GM19239 (cell line): ENCODE measurements around the gene HECTD4.

Experiments used
- DNase-seq: peaks from one replicate; pipeline ENCODE4 v3.0.0; 2011; ENCODE audit warnings: low spot score; ENCODE audit not compliant: insufficient read length
- FAIRE-seq: peaks from 2 replicates; lab custom pipeline; 2011; peaks lifted over from hg19 to GRCh38; lab: Jason Lieb, UNC

HECTD4 gene

DNA sequence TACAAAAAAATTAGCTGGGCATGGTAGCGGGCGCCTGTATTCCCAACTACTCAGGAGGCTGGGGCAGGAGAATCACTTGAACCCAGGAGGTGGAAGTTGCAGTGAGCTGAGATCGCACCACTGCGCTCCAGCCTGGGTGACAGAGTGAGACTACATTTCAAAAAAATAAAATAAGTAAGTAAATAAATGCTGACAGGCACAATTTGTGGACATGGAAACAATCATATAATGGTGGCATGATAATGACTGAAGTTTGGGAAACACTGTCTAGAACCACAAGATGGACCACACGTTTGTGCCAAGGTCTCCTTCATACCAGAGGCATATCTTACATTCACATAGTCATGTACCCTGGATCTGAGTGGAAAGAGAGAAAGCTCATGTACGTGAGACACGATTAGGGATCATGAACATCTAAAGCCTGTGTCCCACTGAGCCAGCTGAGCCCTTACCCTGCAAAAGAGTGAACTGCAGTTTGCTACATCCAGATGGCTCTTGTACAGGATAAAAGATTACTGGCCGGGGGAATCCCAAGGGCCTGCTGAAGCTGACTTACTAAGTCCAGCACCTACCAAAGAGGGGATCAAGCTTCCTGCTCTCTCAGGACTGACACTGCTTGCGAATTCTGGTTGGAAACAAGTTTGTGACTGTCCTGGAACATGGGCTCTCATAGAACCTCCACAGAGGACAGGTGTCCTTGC is 194.0 kb downstream of the HECTD4 start:
- DNase-seq (no peak), FAIRE-seq (no peak)

DNA sequence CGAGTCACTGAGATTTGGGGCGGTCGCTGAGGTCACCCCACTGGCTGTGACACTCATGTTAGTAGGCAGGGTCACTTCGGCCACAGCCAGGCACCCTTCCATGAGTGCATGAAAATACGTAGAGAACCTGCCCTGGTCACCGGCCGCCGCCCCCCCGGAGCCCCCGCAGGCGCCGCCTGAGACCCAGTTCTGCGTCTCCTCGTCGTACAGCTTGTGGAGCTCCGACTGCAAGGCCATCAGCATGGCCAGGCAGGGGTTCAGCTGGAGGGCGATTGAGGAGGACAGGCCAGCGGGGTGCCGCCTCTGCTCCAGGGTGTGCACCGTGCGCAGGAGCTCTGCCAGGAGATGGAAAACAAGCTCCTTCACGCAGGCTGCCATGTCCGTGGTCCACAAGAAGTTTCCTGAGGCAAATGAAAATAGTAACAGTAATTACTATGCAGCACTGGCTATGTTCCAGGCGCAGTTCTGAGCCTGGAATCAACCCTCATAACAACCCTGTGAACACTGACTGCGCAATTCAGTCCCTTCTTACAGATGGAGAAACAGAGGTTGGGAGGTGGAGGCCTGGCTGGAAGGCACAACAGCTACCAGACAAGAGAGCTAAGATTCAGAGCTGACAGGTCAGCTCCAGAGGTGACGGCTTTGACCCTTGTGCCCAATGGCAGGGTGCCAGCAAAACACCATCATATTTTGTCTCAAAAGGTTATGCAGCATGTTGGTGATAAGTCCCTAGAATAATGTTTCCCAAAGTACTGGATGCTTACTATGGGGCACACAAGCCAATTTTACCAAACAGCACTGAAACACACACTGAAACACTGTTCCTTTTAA is 196.9 kb downstream of the HECTD4 start:
- no peak for FAIRE-seq
- DNase-seq, result no peak

DNA sequence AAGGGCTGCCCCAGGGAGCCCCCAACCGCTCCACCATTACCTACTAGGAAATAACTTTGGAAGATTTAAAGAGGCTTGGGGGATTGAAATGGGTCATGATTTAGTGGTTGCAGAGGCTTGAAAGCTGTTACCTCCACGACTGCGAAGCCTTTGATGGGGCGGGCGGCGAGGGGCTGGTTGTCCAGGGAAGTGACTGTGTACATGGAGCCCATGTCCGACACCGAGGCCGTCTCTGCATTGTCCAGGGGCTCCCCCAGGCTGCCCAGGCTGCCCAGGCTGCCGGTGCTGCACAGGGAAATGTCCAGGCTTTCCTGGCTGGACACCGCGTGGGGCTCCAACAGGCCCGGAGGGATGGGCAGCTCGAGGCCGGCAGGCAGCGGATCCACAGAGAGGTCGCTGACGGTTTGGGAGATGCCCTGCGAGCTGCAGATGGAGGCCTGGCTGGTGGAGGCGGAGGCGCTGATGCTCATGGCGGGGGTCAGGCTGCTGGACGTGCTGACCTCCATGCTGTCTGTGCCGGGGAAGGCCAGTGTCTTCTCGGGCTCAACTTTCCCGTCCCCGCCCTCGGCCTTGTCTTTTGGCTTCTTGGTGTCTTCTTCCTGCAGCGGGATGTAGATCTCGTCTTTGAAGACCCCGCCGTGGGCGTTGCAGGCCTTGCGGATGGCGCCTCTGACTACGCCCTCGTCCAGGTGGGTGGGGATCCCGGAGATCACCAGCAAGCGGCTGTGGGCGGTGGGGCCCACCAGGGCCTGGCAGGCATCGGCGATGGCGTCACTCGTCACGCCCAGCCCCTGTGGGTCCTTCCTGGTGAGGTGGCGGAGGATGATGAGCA is 198.0 kb downstream of the HECTD4 start:
- DNase-seq (no peak), FAIRE-seq (no peak)

DNA sequence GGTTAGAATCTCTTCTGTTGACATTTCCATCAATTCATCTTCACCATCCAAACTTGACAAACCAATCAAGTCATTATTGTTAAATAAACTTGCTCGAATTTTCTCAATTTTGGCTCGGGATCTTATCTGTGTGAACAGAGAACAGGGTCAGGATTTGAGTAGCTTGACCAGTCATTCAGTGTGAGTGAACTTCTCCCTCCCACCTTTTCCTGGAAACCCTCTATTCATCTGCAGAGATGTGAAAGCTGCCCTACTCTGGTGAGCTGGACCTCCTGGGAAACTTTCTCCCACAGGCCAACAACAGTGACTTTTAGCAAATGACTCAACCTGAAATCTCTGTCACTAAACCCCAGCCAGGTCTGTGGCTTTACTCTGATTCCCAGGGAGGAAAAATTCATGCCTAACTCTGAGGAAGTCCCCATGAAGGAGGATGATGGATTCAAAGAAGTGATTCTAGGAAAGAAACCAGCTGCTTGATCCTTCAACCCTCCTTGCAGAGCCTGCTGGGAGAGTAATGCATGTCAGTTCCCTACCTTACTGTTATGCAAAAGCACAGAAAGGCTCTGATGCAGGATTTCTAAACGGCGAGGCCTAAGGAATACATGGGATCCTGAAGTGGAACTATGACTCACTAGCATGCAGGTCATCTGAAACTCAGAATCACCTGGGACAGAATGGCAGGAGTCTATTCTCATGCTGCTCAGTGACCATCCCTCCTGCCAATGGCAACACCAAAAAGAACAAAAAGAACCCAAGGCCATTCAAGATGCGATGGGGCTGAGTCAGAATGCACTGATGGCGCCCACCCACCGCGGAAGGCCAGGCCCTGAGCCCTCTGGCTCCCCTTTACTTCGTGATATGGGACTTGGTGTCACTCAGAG is 198.8 kb downstream of the HECTD4 start:
- FAIRE-seq, result peak; percentile 44
- DNase-seq, result peak; percentile 43

DNA sequence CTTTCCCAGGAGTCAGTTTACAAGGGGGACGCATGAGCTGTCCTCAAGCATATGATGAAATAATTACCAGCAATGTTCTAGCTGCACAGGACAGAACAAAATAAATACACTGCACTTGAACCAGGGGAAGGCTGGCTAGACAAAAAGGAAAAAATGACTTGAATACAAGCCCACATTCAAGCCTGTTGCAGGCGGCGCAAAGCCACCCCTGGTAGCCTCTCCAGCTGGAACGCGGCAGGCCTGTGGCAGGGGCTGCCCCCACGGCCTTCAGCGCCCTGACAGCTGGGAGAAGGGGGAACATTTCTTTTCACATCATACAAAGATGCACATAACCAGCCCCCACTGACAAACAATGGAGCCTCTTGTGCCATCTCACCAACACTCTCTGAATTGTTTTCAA is 199.7 kb downstream of the HECTD4 start:
- DNase-seq (no peak), FAIRE-seq (no peak)

DNA sequence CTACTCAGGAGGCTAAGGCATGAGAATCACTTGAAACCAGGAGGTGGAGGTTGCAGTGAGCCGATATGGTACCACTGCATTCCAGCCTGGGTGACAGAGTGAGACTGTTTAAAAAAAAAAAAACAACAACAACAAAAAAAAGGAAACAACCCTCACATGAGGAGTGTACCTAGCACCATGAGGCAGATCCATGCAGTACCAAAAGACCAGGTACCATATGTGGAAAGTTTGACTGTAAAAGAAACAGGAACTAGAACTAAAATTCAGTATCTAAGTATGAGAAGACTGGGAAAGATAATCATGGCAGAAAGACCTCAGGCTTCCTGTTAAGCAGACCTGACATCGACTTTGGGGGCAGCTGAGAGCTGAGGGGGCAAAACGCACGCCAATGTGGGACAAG is 201.8 kb downstream of the HECTD4 start:
- no peak for FAIRE-seq
- no peak for DNase-seq

DNA sequence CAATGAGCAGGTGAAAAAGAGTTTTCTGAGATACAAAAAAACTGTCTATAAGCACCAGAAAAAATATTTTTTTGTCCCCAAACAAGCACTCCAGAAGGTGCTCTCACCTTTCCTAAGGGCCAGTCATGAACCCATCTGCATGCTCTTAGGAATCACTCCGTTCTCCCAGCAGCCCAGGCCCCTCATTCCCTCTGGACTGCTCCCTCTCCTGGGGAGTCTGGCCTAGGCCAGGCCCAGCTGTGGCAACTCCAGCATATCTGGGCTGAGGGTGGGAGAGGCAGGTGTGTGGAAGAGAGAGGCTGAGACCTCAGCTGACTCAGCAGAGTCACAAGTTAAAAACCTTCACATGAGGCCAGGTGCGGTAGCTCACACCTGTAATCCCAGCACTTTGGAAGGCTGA is 202.3 kb downstream of the HECTD4 start:
- FAIRE-seq (no peak), DNase-seq (no peak)

DNA sequence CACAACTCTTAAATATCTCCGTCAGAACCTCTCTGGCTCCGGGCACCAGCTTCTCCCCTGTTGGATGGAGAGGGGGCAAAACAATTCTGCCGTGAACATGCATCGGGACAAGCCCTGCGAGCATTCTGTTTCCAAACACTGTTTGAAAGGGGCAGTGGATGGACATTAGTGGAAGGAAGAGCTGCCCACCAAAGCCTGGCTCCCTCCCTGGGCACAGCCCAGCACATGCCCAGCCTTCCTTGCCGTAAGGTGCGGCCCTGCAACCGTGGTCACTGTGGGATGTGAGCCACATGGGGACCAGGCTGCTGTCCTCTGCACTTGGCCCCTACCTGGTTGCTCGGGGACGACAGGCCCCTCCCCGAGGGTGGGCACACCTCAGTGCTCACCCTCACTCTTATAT is 202.9 kb downstream of the HECTD4 start:
- DNase-seq, result no peak
- FAIRE-seq, result no peak

DNA sequence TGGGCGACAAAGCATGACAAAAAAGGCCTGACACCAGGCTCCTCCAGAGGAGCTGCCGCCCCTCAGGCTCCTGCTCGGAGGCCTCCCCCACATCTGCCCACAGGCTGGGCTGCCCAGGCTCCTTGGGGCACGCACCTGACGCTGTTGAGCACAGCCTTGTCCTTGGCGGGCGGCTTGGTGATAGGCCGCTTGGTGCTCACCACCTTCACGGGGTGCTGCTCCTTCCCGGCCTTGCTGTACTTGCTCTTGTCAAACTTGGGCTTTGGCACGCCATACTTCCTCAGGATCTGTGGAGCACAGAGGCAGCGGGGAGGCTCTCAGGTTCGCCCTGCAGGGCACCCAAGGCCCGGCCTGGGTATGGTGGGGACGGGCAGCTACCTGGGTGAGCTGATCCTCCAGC is 203.4 kb downstream of the HECTD4 start:
- DNase-seq, result no peak
- no peak for FAIRE-seq

DNA sequence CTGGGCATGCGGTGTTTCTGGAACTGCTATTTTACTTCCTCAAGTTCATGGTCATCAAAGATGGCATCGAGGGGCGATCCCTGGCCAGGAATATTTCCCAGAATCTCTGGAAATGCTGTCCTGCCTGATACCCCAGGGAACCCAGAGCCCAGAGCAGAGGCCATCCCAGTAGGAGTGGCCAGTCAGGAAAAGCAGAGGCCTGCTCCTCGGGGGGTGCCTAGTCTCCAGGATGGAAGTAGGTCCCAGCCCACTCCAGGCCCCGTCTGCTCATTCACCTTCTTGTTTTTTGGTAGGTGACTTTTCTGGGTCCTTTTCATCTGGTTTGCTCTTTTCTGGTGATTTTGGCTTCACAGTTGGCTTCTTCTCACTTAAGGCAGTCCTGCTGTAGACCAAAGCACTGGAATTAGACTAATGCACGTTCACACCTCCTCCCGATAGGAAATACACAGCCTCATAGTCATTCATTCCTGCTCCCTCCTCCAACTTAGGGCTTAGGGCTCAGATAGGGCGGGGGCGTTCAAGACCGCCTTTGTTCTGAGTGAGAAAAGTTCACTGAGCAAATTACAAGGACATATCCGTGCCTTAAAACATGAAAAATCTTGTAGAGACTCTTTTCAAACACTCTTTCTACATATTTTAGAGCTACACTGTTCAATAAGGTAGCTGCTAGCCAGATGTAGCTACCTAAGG is 205.8 kb downstream of the HECTD4 start:
- DNase-seq (no peak), FAIRE-seq (no peak)

DNA sequence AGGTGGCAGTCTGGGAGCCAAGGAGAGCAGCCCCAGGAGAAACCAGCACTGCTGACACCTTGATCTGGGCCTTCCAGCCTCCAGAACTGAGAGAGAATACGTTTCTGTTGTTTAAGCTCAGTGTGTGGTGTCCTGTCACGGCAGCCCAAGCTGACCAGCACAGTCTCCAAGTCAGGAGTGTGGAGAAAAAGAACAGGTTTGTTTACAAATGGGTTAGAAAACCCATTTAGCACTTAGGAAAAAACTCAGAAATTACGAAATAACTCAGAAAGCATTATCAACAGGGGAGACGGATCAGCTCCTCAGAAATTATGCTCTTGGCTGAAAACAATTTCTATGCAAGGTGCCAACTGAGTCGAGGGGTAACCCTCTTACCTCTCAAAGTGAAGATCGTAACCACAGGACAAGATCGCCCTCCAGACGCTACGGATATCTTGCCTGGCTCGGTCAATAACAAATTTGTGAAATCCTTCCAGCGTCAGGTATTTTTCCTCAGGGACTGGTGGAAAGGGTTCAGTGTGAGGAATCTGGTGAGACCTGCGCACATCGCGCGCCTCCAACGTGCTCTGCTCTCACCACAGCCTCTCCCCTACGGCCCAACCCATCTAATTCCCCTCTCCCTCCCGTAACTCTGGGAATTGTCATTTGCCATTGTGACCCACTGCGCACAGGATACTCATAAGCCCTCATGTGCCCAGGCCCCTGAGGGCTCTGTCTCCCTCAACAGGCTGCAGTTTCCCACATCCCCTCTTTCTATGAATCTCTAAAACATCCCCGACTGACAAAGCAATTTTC is 206.7 kb downstream of the HECTD4 start:
- no peak for FAIRE-seq

DNA sequence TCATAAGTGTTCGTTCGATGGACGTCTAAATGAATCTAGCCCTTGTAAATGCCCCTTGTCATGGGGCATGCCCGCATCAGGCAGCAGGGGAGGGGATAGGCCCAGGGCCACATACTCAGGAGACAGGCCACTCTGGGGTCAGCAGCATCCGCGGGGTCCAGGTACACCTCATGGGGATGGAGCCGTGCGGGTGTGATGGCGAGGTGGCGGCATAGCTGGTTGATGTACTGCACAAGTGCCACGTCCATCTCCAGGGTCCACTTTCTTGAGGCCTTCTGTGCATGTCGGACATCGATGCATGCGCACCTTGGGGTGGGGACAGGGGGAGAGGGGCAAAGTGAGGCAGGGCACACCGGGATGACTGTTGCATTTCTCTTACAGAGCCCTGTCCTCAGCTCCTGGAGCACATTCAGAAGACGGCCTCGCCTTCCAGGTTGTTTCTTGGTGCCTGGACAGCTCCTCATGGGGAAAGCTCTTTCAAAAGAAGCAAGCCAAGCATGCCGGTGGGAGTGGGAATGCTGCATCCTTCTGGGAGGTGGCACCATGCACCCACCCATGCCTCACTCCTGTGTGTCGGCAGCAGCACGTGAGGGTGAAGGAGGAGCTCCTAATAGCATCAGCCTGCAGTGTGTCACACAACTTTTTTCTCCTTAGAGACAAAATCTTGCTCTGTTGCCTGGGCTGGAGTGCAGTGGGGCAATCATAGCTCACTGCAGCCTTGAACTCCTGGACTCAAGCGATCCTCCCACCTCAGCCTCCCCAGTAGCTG is 209.5 kb downstream of the HECTD4 start:
- DNase-seq (no peak), FAIRE-seq (no peak)

More for the DNA sequence above, 206.7 kb downstream of the HECTD4 start:
- DNase-seq, result no peak

DNA sequence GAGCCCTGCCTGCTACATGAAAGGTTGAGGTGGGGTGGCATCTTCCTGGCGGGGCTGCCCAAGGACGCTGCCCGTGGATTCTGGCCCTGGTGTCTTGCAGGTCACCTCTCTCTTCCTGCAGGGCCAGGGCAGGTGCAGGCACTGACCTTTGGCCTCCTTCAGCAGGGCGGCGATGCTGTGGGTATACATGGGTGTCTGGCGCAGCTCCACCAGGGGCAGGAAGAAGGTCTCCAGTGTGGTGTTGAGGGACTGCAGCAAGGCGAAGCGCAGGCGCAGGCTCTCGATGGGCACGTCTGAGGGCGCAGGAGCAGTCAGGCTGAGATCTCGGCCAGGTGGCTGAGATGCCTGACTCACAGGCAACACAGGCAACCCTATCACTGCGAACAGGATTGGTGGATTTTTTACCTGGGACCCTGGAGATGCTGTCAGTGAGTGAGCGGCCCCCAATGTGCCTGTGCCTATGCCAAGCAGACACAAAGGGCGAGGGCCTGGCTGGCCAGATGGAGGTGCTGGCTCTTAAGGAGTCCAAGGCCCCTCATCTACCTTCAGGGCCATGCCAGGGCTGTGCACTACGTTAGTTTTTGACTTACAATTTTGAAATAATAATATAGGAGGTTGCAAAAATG is 211.1 kb downstream of the HECTD4 start:
- DNase-seq, result no peak
- FAIRE-seq, result no peak

DNA sequence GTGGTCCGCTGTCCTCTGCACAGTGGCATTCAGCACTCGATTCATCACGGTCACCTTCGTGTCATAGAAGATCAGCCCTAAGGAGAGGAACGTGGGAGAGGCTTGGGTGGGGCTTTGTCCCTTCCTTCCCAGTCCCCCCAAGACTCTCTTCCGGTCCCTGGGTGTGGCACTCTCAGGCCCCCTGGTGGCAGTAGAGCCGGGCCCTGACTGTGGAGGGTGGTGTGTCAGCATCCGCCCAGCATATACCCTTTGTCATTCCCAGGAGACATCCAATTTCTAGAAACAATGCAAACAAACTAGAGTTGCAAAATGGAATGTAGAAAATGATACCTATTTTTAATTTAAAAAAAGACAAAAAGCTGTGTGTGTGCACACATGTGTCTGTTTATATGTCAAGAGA is 211.9 kb downstream of the HECTD4 start:
- peak; percentile 35 for DNase-seq
- no peak for FAIRE-seq

DNA sequence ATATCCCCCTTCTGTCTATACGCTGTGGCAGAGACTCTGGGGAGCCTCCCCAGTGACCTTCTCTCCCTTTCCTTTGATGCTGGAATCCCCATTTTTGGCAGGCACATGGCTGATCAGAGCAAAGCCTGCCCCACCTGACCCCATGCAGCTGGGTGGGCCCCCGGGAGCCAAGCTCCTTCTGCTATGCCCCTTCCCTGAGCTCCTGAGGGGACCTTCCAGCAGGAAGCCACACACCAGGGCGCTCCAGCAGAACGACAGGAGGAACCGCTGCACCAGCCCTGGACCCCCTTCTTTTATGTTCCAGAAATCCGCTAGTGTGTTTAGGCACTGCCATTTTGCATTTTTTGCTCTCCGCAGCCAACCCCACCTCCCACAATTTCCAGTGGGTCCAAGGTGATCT is 212.3 kb downstream of the HECTD4 start:
- no peak for DNase-seq
- no peak for FAIRE-seq

DNA sequence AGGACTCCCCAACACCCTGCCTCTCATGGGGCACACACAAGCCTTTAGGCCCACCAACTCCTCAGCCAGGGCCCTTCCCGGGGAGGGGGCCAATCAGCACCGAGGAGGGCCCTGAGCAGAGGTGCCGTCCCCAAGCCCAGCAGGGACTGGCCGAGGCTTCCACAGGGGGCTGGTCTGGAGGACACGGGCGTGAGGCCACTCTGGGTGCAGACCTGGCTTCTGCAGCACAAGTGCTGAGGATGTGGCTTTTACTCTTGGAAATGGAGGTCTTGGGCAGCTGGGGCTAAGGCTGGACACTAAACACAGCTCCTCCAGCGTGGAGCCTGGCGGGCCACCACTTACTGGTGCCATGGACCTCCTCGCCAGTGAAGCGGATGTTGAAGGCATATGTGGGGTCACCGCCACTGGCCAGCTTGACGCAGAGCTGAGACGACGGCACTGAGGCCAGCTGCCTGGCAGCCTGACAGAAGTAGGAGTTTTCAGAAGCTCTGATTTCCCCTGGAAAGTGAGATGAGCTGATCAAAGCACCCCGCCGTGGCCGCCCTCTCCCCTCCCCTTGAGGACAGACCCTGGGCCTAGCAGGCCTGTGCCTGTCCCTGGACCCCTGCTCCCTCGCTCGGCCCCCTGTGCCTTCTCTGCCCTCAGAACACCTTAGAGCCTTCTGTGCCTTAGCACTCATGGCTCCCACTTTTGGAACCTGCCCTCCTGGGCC is 212.9 kb downstream of the HECTD4 start:
- DNase-seq, result no peak
- no peak for FAIRE-seq

DNA sequence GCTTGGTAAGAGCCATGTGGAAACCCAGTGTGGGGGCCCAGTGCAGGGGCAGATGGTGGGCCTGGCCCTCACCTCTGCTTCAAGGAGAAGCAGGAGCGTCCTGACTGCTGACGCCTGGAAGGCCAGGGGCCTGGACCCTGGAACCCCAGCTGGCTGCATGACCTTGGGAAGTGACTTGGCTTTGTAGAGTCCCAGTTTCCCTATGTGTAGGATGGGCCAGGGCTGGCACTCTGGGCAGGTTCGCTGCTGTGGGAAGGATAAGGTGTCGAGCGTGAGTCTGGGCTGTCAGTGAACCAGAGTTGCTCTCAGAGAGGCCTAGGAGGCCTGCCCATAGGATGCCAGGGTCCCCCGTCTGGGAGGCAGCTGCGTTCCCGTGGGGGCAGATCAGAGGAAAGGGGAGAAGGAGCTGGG is 213.7 kb downstream of the HECTD4 start:
- DNase-seq, result no peak
- FAIRE-seq, result no peak
